ENCODE results near the gene C19orf85. TPM values are rescaled to one million over a fixed set of nuclear protein-coding genes. Genes with fewer than 3 reads are reported as not detected.

C19orf85 gene
- total and polyA plus RNA-seq, 9 donors = not detected

DNA sequence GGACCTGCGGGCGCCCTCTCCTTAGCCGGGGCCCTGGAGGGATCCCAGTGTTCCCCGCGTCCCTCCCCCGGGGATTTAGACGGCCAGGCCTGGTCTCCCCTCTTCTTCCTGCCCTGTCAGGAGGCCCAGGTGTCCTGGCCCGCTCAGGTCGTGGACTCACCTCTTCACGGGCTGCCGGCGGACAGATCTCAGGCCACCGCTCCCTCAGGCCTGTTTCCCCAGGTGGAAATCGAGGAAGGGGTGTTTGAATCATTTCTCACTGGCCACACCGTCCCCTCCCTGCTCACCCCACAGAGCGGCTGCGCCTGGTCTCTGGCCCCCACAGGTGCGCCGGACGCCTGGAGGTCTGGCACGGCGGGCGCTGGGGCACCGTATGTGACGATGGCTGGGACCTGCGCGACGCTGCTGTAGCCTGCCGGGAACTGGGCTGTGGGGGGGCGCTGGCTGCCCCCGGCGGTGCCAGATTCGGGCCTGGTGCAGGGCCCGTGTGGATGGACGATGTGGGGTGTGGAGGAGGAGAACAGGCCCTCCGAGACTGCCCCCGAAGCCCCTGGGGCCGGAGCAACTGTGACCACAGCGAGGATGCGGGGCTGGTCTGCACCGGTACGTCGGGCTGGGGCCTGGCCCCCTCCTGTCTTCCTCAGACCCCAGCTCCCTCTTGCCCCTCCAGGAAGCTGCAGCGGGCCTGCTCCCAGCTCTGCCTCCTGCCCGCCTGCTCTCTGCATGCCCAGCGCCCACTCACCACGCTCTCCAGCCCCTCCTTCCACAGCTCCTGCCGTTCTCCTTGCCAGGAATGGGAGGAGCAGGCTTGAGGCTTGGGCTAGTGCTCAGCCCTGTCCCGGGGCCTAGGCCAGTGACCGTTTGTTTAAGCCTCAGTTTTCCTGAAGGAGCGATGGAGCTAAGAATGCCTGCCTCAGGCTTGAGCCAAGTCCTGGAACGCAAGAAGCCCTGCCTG, 26.2 kb upstream of the C19orf85 start:
- Histone ChIP-seq H3K4me3 (no peak overlapping the region), H3K27me3 (no peaks in the 10 kb centered on the region), H3K36me3 (no peaks in the 10 kb centered on the region), H3K9me3 (no peaks in the 10 kb centered on the region), H3K4me1 (ENCODE audit: insufficient read depth) (peaks cover 28% of the 10 kb centered on the region), H3K27ac (peak overlapping the region; percentile 45 to 56)
- WGBS, 3 donors = 79 to 80% (median 80%) methylated on average over 51 to 52 of the region's 52 CpGs
- DNase-seq = peak in 4 of 5 donors; percentile 48 to 57 (median 51)
- intact Hi-C loops (cut with DNase I) = no loop called here
- TF ChIP-seq EP300 (IDR thresholded peaks at IDR 0.05) = no peak
- TF ChIP-seq POLR2A (IDR thresholded peaks at IDR 0.05) = no peak
- TF ChIP-seq, protein P1, sequence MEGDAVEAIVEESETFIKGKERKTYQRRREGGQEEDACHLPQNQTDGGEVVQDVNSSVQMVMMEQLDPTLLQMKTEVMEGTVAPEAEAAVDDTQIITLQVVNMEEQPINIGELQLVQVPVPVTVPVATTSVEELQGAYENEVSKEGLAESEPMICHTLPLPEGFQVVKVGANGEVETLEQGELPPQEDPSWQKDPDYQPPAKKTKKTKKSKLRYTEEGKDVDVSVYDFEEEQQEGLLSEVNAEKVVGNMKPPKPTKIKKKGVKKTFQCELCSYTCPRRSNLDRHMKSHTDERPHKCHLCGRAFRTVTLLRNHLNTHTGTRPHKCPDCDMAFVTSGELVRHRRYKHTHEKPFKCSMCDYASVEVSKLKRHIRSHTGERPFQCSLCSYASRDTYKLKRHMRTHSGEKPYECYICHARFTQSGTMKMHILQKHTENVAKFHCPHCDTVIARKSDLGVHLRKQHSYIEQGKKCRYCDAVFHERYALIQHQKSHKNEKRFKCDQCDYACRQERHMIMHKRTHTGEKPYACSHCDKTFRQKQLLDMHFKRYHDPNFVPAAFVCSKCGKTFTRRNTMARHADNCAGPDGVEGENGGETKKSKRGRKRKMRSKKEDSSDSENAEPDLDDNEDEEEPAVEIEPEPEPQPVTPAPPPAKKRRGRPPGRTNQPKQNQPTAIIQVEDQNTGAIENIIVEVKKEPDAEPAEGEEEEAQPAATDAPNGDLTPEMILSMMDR (IDR thresholded peaks at IDR 0.05) = no peak

DNA sequence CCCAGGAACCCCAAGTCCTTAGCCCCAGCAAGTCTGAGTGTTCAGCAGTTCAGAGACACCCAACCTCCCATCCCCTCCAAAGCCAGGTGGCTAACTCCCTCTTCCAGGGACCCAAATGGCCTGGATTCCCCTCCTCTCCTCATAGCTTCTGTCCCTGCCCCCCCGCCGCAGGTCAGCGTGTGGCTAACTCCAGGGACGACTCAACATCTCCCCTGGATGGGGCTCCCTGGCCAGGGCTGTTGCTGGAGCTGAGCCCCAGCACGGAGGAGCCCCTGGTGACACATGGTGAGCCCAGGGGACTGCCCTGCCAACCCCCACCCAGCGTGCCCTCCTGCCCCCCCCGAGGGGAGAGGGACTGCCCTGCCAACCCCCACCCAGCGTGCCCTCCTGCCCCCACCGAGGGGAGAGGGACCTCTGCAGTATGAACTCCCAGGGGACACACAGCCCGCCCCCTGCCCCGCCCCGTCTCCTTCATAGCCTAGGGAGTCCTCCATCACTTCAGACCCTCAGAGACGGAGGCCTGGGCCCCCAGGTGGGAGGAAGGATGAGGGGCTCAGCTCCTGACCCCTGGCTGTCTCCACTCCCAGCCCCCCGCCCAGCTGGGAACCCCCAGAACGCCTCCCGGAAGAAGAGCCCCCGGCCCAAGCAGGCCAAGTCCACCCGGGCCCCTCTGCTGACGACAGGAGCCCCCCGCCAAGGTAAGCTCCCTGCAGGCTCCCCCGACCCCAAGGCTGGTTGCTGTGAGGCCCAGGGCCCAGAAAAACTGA, 25.3 kb upstream of the C19orf85 start:
- intact Hi-C loops (cut with DNase I) = no loop called here
- peak in 4 of 5 donors; percentile 33 to 62 (median 58) for DNase-seq
- TF ChIP-seq EP300 (IDR thresholded peaks at IDR 0.05) = no peak
- TF ChIP-seq, protein P1 (IDR thresholded peaks at IDR 0.05) = no peak
- TF ChIP-seq POLR2A (IDR thresholded peaks at IDR 0.05) = no peak
- Histone ChIP-seq H3K9me3 (no peaks in the 10 kb centered on the region), H3K27me3 (no peaks in the 10 kb centered on the region), H3K4me3 (no peak overlapping the region), H3K27ac (peak overlapping the region; percentile 79 to 85), H3K36me3 (no peaks in the 10 kb centered on the region), H3K4me1 (ENCODE audit: insufficient read depth) (peaks cover 31% of the 10 kb centered on the region)
- 75 to 89% (median 81%) methylated on average over 9 to 21 of the region's 21 CpGs for WGBS, 3 donors

DNA sequence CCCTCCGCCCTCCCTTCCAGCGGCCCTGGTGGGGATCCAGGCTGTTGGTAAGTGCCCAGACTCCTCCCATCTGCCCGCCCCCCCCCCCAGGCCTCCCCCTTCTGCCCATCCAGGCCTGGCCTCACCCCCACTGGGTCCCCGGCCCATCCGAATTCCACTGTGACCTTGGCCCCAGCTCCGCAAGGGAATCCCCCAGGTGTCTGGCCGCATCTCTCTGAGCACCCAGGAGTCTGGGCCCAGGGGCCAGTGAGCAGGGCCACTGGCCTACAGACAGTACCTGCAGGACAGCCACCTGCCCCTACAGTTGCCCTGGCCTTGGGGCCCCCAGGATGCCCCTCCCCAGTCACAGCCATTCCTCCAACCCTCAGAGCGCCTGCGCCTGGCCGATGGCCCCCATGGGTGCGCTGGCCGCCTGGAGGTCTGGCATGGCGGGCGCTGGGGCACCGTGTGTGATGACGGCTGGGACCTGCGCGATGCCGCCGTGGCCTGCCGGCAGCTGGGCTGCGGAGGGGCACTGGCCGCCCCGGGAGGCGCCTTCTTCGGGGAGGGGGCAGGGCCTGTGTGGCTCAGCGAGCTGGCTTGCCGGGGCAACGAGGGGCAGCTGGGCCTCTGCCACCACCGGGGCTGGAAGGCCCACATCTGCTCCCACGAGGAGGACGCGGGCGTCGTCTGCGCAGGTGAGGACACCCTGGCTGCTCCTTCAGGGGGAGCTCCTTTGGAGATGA, 24.6 kb upstream of the C19orf85 start:
- 70 to 79% (median 78%) methylated on average over 20 to 36 of the region's 36 CpGs for WGBS, 3 donors
- TF ChIP-seq, protein P1 (IDR thresholded peaks at IDR 0.05) = no peak
- TF ChIP-seq POLR2A (IDR thresholded peaks at IDR 0.05) = no peak
- intact Hi-C loops (cut with DNase I) = no loop called here

More for the DNA sequence above, 24.6 kb upstream of the C19orf85 start:
- H3K27me3 ChIP-seq = no peaks in the 10 kb centered on the region
- DNase-seq = peak in 4 of 5 donors; percentile 55 to 74 (median 69)
- H3K4me3 ChIP-seq = no peak overlapping the region
- H3K27ac ChIP-seq = peak overlapping the region; percentile 79 to 85
- no peaks in the 10 kb centered on the region for H3K36me3 ChIP-seq
- H3K4me1 ChIP-seq (ENCODE audit: insufficient read depth) = peaks cover 35% of the 10 kb centered on the region
- no peaks in the 10 kb centered on the region for H3K9me3 ChIP-seq

Measured in ovary (tissue), 9 donors.